Vagina (tissue), 2 donors: ENCODE measurements around the gene CDC34.

ENCODE experiments used
- POLR2A ChIP-seq, 2 donors: fragments of 450-650 bp; IDR thresholded peaks; one replicate each; pipeline ENCODE4 v1.6.1; 2017; ENCODE audit warnings: antibody characterized with exemption in 2 of 2, mild to moderate bottlenecking in 2 of 2, moderate library complexity in 2 of 2
- TF ChIP-seq, protein P1 (sequence below), 3 experiments: fragments of 450-650 bp in 2 of 3; fragments of 200-600 bp in 1 of 3; sonication (generic) in 1 of 3; IDR thresholded peaks; one replicate each; pipeline ENCODE4 v1.5.1; 2017 to 2019; ENCODE audit warnings: antibody characterized with exemption in 3 of 3, mild to moderate bottlenecking in 2 of 3, moderate library complexity in 2 of 3

DNA sequence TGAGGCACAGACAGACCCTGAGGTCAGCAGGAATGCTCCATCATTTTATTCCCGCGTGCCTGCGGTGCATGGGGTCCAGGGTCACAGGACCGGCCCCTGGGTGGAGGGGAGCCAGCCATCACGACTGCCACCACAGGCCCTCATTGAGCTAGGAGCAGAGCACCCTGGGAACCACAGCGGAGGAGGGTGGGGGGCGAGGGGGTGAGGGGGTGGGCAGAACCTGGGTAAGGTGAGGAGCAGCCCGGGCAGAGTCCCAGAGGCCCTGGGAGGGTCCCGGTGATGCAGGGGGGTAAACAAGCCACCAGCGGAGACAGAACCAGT, 36.5 kb upstream of the CDC34 start:
- TF ChIP-seq, protein P1, sequence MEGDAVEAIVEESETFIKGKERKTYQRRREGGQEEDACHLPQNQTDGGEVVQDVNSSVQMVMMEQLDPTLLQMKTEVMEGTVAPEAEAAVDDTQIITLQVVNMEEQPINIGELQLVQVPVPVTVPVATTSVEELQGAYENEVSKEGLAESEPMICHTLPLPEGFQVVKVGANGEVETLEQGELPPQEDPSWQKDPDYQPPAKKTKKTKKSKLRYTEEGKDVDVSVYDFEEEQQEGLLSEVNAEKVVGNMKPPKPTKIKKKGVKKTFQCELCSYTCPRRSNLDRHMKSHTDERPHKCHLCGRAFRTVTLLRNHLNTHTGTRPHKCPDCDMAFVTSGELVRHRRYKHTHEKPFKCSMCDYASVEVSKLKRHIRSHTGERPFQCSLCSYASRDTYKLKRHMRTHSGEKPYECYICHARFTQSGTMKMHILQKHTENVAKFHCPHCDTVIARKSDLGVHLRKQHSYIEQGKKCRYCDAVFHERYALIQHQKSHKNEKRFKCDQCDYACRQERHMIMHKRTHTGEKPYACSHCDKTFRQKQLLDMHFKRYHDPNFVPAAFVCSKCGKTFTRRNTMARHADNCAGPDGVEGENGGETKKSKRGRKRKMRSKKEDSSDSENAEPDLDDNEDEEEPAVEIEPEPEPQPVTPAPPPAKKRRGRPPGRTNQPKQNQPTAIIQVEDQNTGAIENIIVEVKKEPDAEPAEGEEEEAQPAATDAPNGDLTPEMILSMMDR (IDR thresholded peaks at IDR 0.05) = no peak
- TF ChIP-seq POLR2A (IDR thresholded peaks at IDR 0.05) = no peak
